Calu3 (cell line): Measurements from ENCODE around the gene FILIP1L. TPM values are rescaled to one million over a fixed set of nuclear protein-coding genes. Genes with fewer than 3 reads are reported as not detected.

Experiments used
- BruUV-seq: library from RNA; stranded (reverse); fragments of 400-500 nt; replicated peaks from 2 replicates; lab custom pipeline; 2021; lab: Mats Ljungman, UMichigan
- CTCF ChIA-PET: fragments of 300-600 bp; sonication (Branson Sonifier 250); formaldehyde crosslinking; loops from one replicate; lab custom pipeline; 2022; ENCODE audit warnings: antibody characterized with exemption; lab: Charles Lee
- DNase-seq: peaks from one replicate; pipeline ENCODE4 v3.0.0; 2022
- H3K27ac Mint-ChIP-seq: one replicate; pipeline ENCODE4 v1.8.0; 2022; ENCODE audit warnings: mixed read lengths; ENCODE audit not compliant: unreplicated experiment
- H3K27me3 Mint-ChIP-seq: one replicate; pipeline ENCODE4 v1.8.0; 2022; ENCODE audit warnings: mixed read lengths; ENCODE audit not compliant: unreplicated experiment
- H3K36me3 Mint-ChIP-seq: one replicate; pipeline ENCODE4 v1.8.0; 2022; ENCODE audit warnings: mild to moderate bottlenecking, moderate library complexity, mixed read lengths; ENCODE audit not compliant: insufficient read depth, unreplicated experiment
- H3K4me1 Mint-ChIP-seq: one replicate; pipeline ENCODE4 v1.8.0; 2022; ENCODE audit warnings: mild to moderate bottlenecking, low read depth, mixed read lengths; ENCODE audit not compliant: unreplicated experiment
- H3K4me3 Mint-ChIP-seq: one replicate; pipeline ENCODE4 v1.8.0; 2022; ENCODE audit warnings: mild to moderate bottlenecking, low read depth, moderate library complexity, mixed read lengths; ENCODE audit not compliant: unreplicated experiment
- H3K9me3 Mint-ChIP-seq: one replicate; pipeline ENCODE4 v1.8.0; 2022; ENCODE audit warnings: low read depth, mixed read lengths; ENCODE audit not compliant: unreplicated experiment
- CTCF ChIP-seq: fragments of 200-600 bp; IDR thresholded peaks from one replicate; pipeline ENCODE4 v1.8.0; 2022; ENCODE audit warnings: antibody characterized with exemption; ENCODE audit not compliant: unreplicated experiment
- intact Hi-C: fragments of 100-400 bp; cut with micrococcal nuclease; formaldehyde crosslinking; loops from one replicate; pipeline ENCODE4 v1.10.0; 2022; ENCODE audit not compliant: unreplicated experiment
- total RNA-seq: library from RNA; stranded (reverse); gene quantifications from 2 replicates; pipeline ENCODE4 v1.2.3, GENCODE V29; 2022

Gene FILIP1L
- total RNA-seq, 1 experiment from 2014 or later: 5.2 TPM

GRCh38 chr3:99918715-99919114 is 195.6 kb downstream of the FILIP1L start:
- peaks cover 21% of the 10 kb centered on the region for H3K4me1 Mint-ChIP-seq
- H3K27ac Mint-ChIP-seq: no peak overlapping the region
- no TSS peak for BruUV-seq
- DNase-seq: no peak
- peaks cover 4% of the 10 kb centered on the region for H3K9me3 Mint-ChIP-seq
- H3K36me3 Mint-ChIP-seq: no peaks in the 10 kb centered on the region
- TF ChIP-seq CTCF: no peak
- CTCF ChIA-PET: no interaction called here
- no peaks in the 10 kb centered on the region for H3K27me3 Mint-ChIP-seq
- intact Hi-C loops: no loop called here
- no peak overlapping the region for H3K4me3 Mint-ChIP-seq

GRCh38 chr3:99915906-99916432 is 198.3 kb downstream of the FILIP1L start:
- CTCF ChIA-PET: no interaction called here
- intact Hi-C loops: no loop called here
- H3K36me3 Mint-ChIP-seq: no peaks in the 10 kb centered on the region
- H3K4me1 Mint-ChIP-seq: peaks cover 7% of the 10 kb centered on the region
- no peaks in the 10 kb centered on the region for H3K9me3 Mint-ChIP-seq
- BruUV-seq: no TSS peak
- H3K4me3 Mint-ChIP-seq: no peak overlapping the region
- H3K27ac Mint-ChIP-seq: no peak overlapping the region
- TF ChIP-seq CTCF: no peak
- DNase-seq: no peak
- H3K27me3 Mint-ChIP-seq: no peaks in the 10 kb centered on the region

GRCh38 chr3:99911433-99911832 is 202.9 kb downstream of the FILIP1L start:
- no peak for DNase-seq
- no TSS peak for BruUV-seq
- H3K4me1 Mint-ChIP-seq: no peaks in the 10 kb centered on the region
- TF ChIP-seq CTCF: no peak
- H3K4me3 Mint-ChIP-seq: no peak overlapping the region
- H3K27me3 Mint-ChIP-seq: no peaks in the 10 kb centered on the region
- no peak overlapping the region for H3K27ac Mint-ChIP-seq
- H3K36me3 Mint-ChIP-seq: no peaks in the 10 kb centered on the region
- no peaks in the 10 kb centered on the region for H3K9me3 Mint-ChIP-seq
- CTCF ChIA-PET: no interaction called here
- intact Hi-C loops: no loop called here

- TF ChIP-seq CTCF: no peak
- intact Hi-C loops: no loop called here
- no peaks in the 10 kb centered on the region for H3K9me3 Mint-ChIP-seq
- DNase-seq: no peak
- H3K36me3 Mint-ChIP-seq: no peaks in the 10 kb centered on the region
- BruUV-seq: no TSS peak
- H3K27me3 Mint-ChIP-seq: no peaks in the 10 kb centered on the region
- CTCF ChIA-PET: interaction anchor here (0.7 kb wide), 1 partner anchor 96 kb away, joined by 3 read pairs; no protein-coding TSS in a partner anchor
- no peaks in the 10 kb centered on the region for H3K4me1 Mint-ChIP-seq
- H3K27ac Mint-ChIP-seq: no peak overlapping the region
- H3K4me3 Mint-ChIP-seq: no peak overlapping the region
These were observed 203.5 kb downstream of the FILIP1L start for GRCh38 chr3:99910752-99911290.
